Raji (cell line): ENCODE results near the gene HECW1.

Source experiments
- POLR2A ChIP-seq: IDR thresholded peaks from 2 replicates; pipeline ENCODE4 v1.6.1; 2011; ENCODE audit warnings: low read depth, low read length, control low read depth; ENCODE audit not compliant: insufficient read depth

The HECW1 gene

GRCh38 chr7:43372676-43373355 is 260.4 kb downstream of the HECW1 start:
- TF ChIP-seq POLR2A, result no peak

- TF ChIP-seq POLR2A, result no peak
Observed at GRCh38 chr7:43377196-43377960, 264.9 kb downstream of the HECW1 start.

- TF ChIP-seq POLR2A, result no peak
Observed at GRCh38 chr7:43379210-43379609, 266.8 kb downstream of the HECW1 start.

GRCh38 chr7:43384616-43385308 is 272.3 kb downstream of the HECW1 start:
- TF ChIP-seq POLR2A, result no peak

GRCh38 chr7:43385309-43385680 is 272.8 kb downstream of the HECW1 start:
- TF ChIP-seq POLR2A, result no peak

- TF ChIP-seq POLR2A, result no peak
Observed at GRCh38 chr7:43385856-43386255, 273.4 kb downstream of the HECW1 start.

GRCh38 chr7:43387932-43388331 is 275.5 kb downstream of the HECW1 start:
- TF ChIP-seq POLR2A, result no peak

GRCh38 chr7:43390576-43390975 is 278.1 kb downstream of the HECW1 start:
- TF ChIP-seq POLR2A, result no peak

- TF ChIP-seq POLR2A, result no peak
Observed at GRCh38 chr7:43391518-43391917, 279.1 kb downstream of the HECW1 start.

GRCh38 chr7:43392638-43393330 is 280.3 kb downstream of the HECW1 start:
- TF ChIP-seq POLR2A, result no peak

GRCh38 chr7:43394441-43395130 is 282.1 kb downstream of the HECW1 start:
- TF ChIP-seq POLR2A, result no peak

- TF ChIP-seq POLR2A, result no peak
Observed at GRCh38 chr7:43395351-43395750, 282.9 kb downstream of the HECW1 start.

- no peak for TF ChIP-seq POLR2A
Observed at GRCh38 chr7:43396187-43396740, 283.8 kb downstream of the HECW1 start.

GRCh38 chr7:43398831-43399230 is 286.4 kb downstream of the HECW1 start:
- TF ChIP-seq POLR2A, result no peak
